Daoy (cell line): ENCODE data around the gene AURKA. TPM values are rescaled to one million over a fixed set of nuclear protein-coding genes. Genes with fewer than 3 reads are reported as not detected.
A peak's percentile ranks its signal among the peaks of the same experiment; 100 is the strongest.
"Not testable (repeated sequence)": the region's sequence is repeated elsewhere in the genome, so short reads cannot be mapped to it uniquely, and the experiment has no call there.

Experiments
- DNase-seq: peaks from one replicate; pipeline ENCODE4 v3.0.0-alpha.2; 2015; ENCODE audit warnings: low read depth
- total RNA-seq: library from RNA; depleted of rRNA; stranded (reverse); fragments of >200 nt; shearing (Covaris generic); gene quantifications from 2 replicates; pipeline ENCODE4 v1.2.3, GENCODE V29; 2014

AURKA gene
- total RNA-seq, 1 experiment from 2014 or later: 137 TPM

DNA sequence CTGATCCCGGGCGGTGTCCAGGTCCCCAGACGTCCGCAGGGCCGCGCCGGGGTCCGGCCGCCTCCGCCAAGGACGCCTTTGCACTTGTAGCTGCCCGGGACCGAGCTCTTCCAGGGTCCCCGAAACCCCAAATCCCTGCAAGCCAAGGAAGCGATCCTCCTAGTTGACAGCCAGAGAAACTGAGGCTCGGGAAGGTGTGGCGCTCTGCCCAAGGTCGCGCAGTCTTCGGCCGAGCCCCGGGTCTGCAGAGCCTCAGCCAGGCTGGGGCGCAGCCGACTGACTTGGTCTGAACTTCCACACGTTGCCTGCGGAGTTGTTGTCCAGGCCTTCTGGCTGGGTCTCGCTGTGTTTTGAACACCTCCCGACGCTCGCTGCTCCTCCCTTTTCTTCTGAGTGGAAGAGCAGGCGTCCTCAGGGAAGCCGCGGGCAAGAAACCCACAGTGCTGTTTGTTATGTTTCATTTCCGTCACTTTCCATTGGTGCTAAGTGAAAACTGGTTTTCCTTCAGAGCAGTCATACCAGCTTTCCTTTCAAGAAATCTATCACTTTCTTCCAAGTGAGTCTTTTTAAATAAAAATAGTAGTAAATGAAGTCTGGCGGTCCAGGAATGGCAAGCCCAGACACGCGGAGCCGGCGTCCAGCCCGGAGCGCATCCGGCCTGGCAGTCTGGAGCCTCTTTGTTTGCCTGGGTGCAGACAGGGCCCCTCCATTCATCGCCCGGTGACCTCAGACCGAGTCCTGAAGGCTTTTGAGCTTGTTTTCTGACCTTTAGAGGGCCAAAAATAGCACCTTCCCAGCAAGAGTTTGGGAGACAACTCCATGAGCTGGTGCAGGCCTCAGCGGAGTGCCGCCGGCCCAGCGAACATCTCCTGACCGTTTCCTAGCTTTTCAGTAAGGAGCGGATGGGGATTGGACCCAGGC, 32.5 kb downstream of the AURKA start:
- DNase-seq: peak; percentile 64

GRCh38 chr20:56358600-56359211, 33.3 kb downstream of the AURKA start, which contains the start of gene FAM210B:
Gene FAM210B, plus strand, starts transcription at chr20:56358974. Its CDS starts 32 bp downstream, at chr20:56359006.
- DNase-seq: peak; percentile 91

DNA sequence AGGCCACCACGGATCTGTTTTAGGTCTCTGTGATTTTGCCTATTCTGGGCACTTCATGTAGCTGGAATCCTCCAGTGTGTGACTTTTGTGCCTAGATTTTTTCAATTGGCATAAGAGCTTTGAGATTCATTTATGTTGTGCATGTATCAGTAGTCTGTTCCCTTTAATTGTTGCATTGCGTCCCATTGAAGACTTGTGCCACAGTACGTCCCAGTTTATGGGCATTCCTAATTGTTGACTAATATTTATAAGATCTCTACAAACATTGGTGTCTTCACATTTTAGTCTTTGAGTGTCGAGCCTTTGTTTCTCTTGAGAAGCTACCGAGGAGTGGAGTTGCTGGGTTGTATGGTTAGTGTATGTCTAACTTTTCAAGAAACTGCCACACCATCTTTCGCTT, 33.9 kb downstream of the AURKA start:
- no peak for DNase-seq

- no peak for DNase-seq
Measured at GRCh38 chr20:56353356-56353755, 38.7 kb downstream of the AURKA start.

DNA sequence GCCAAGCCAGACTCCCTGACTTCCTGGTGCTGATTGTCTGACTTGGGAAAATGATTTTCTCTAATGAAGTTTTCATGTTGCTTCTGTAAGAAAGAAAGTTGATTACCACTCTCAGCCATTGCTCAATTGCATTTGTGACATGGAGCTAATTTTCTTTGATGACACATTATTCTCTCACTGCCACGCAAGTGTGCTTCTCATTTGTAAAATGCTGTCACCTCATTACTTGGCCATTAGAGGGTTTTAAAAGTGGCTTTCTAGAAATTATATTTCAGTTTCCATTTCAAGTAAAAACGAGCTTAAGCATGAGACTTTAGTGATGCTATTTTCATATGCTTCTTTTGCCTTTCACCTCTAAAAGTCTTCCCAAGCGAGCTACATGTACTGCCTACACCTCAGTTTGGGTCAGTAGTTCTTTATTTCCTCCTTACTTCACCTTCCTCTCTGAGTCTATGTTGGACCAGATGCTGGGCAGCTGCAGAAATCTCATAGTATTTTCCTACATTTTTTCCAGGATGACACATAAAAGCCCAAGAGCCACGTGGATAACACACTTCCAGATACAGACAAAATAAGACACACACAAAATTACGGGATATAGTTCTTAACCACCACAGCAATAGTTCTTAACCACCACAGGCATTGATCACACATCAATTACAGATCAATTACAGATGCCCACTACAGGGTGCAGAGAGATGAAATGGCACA, 39.5 kb downstream of the AURKA start:
- no peak for DNase-seq

GRCh38 chr20:56350842-56351241, 41.2 kb downstream of the AURKA start:
- peak; percentile 9 for DNase-seq

GRCh38 chr20:56348746-56349145, 43.3 kb downstream of the AURKA start:
- no peak for DNase-seq

GRCh38 chr20:56348305-56348693, 43.7 kb downstream of the AURKA start:
- no peak for DNase-seq

DNA sequence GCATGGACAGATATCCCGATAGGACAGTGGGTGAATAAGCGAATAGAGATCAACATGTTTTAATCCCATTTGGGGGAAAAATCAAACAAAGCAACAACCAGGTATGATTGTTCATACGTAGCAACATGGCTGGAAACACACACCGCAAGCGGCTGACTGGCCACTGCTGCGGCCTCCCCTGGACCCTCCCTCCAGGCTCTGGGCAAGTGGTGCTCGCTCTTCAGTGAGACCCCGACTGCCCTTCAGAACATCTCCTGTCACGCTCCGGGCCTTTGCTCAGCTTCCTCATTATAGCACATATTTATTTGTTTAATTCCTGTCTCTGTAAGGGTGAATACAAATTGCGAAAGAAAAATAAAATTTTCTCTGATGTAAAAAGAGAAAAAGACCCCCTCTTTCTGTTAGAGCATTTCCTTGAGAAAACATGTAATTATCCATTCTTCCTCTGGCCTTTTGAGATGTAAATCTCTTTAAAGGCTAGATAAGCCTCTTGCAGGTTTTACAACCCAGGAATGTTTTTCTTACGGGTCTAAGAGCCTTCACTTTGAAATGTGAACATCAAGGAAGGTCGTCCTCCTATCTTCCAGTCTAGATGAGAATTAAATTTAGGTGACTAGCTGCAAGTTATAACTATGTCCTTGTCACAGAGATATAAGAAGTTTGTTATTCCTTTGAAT, 44.2 kb downstream of the AURKA start:
- no peak for DNase-seq

DNA sequence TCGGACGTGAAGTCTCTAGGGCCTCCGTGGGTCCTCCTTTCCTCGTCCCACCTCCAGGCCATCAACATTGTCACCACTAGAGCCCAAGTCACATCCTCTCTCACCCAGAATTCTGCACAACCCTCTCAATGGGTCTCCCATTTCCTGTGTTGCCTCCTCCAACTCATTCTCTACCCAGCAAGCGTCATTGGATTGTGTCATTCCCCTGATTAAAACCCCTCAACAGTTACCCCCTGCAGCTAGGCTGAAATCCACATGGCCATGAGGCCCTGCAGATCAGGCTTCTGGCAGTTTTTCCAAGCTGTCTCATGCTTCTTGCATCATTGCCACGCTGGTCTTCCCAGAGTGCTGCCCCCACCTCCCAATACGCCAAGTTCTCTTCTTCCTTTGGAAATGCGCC, 46.1 kb downstream of the AURKA start:
- DNase-seq: no peak

GRCh38 chr20:56343861-56344381, 48.1 kb downstream of the AURKA start:
- peak; percentile 58 for DNase-seq

GRCh38 chr20:56342783-56343182, 49.2 kb downstream of the AURKA start:
- no peak for DNase-seq

DNA sequence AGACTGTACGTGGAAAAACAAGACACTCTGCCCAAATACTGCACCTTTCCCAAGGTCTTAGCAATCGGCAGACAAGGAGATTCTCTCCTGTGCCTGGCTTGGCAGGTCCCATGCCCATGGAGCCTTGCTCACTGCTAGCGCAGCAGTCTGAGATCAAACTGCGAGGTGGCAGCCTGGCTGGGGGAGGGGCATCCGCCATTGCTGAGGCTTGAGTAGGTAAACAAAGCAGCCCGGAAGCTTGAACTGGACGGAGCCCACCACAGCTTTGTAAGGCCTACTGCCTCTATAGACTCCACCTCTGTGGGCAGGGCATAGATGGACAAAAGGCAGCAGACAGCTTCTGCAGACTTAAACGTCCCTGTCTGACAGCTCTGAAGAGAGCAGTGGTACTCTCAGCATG, 55.3 kb downstream of the AURKA start:
- DNase-seq: not testable (repeated sequence)

- DNase-seq: no peak
Measured at GRCh38 chr20:56328861-56329260, 63.2 kb downstream of the AURKA start.

DNA sequence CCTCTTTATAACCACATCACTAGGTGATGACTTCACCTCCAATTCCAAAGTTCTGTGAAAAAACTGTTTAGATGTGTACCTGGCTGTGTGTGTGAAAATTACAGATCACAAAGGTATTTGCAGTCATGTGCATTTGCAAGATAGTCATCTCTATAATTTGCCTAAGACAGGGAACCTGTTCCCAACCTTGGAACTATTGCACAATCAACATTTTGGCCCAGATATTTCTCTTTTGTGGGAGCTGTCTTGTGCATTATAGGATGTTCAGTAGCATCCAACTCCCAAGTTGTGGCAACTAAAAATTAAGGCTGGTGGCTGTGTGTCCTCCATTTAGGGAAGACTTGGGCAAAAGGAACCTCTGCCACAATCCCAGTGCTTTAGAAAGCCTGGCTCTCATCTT, 67.2 kb downstream of the AURKA start:
- no peak for DNase-seq

DNA sequence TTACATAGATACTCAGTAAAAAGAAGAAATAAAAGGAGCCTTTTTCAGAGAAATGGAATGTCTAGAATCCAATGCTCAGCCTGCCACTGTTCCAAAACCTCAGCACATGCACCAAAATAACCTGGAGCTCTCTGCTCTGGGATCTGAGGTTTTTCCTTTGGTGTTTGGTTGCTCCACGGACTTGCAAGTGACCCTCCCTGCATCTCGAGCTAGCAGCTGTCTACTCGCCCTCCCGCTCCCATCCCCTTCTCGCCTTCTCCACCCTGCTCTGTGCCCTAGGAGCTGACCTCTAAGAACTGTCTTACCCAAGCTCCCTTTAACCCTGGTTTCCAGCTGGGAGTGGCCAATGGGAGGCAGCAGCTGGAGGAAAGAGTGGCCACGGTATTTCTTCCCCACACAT, 68.4 kb downstream of the AURKA start:
- no peak for DNase-seq

DNA sequence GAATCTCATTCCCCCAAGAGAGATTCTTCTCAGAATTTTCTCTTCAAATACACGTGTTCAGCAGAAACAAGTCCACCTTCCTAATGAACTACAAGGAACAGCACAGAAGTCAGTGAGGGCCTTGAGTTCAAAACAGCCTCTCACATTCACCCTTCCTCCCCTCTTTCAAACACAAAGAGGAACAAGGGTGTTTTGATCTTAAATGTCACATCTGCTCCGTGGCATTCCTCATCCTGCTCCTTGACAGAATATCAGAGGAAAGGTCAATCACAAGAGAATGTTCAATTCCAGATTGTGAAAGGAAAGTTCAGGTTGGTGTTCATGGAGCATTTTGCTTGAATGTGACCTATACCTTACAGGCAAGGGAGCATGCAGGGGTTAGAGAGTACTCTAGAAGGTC, 68.8 kb downstream of the AURKA start:
- DNase-seq: no peak

DNA sequence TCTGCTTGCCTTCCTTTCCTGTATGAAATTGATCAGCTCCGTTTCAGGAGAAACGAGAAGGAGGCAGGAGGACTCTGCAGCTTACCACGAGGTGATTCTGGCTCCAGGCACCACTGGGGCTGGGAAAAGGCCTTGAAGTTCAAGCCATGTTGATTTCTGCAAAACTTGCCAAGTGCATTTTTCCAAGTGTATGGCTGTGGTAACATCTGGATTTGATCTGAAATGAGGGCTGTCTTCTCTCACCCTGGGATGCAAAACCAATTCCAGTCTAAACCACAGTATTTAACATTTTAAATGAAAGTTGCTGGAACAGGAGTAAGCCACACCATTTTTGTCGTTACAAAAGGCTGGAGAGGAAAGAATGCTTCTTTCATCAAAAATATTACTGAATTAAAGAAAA, 69.3 kb downstream of the AURKA start:
- DNase-seq: no peak
